Lung (tissue), 12 donors: ENCODE results near the gene P2RY6. TPM values are rescaled to one million over a fixed set of nuclear protein-coding genes. Genes with fewer than 3 reads are reported as not detected.
A peak's percentile ranks its signal among the peaks of the same experiment; 100 is the strongest.

Source experiments
- ATAC-seq: fragments of 200-7000 bp; cut with Tn5 transposase; one replicate; pipeline ENCODE4 v1.9.1; 2020; ENCODE audit warnings: moderate number of reproducible peaks; ENCODE audit not compliant: insufficient read depth, low FRiP score
- DNase-seq, 3 donors: peaks; one replicate each; pipeline ENCODE4 v3.0.0-alpha.2; 2013 to 2017
- H3K27ac ChIP-seq, 2 donors: one replicate each; pipeline ENCODE4 v1.5.1; 2013; ENCODE audit warnings: mild to moderate bottlenecking in 2 of 2, moderate library complexity in 2 of 2, control low read depth in 1 of 2, inconsistent platforms in 1 of 2, low read depth in 1 of 2, low read length in 1 of 2
- H3K27me3 ChIP-seq, 3 donors: one replicate each; pipeline ENCODE4 v1.5.1; 2013; ENCODE audit warnings: low read length in 2 of 3; ENCODE audit not compliant: control insufficient read depth in 3 of 3, insufficient read depth in 3 of 3
- H3K36me3 ChIP-seq, 4 donors: one replicate each; pipeline ENCODE4 v1.5.1; 2013; ENCODE audit warnings: low read length in 4 of 4, mild to moderate bottlenecking in 1 of 4, moderate library complexity in 1 of 4; ENCODE audit not compliant: control insufficient read depth in 4 of 4, insufficient read depth in 4 of 4
- H3K4me1 ChIP-seq, 5 donors: one replicate each; pipeline ENCODE4 v1.5.1; 2013; ENCODE audit warnings: low read length in 5 of 5, mild to moderate bottlenecking in 2 of 5, moderate library complexity in 1 of 5; ENCODE audit not compliant: control insufficient read depth in 5 of 5, insufficient read depth in 5 of 5
- H3K4me3 ChIP-seq: one replicate; pipeline ENCODE4 v1.5.1; 2013; ENCODE audit warnings: mild to moderate bottlenecking, control low read depth, moderate library complexity
- H3K9ac ChIP-seq, 2 donors: one replicate each; pipeline ENCODE4 v1.5.1; 2013; ENCODE audit warnings: low read length in 2 of 2, control low read depth in 1 of 2; ENCODE audit not compliant: insufficient read depth in 1 of 2
- H3K9me3 ChIP-seq, 4 donors: one replicate each; pipeline ENCODE4 v1.5.1; 2013; ENCODE audit warnings: low read length in 3 of 4, mild to moderate bottlenecking in 1 of 4, moderate library complexity in 1 of 4; ENCODE audit not compliant: control insufficient read depth in 4 of 4, insufficient read depth in 3 of 4
- WGBS, 2 donors: extraction: QIAGEN DNeasy Blood & Tissue Kit; methylation state at CpG; one replicate each; pipeline ENCODE4 v1.1.7; 2013; 5-methylcytosine and 5-hydroxymethylcytosine counted together
- polyA plus RNA-seq, 2 donors: library from polyadenylated mRNA; stranded (reverse); fragments of 200-250 nt; gene quantifications; one replicate each; pipeline ENCODE4 v1.2.1, GENCODE V29; 2013
- total RNA-seq, 2 donors: library from RNA; depleted of rRNA in 1 of 2; stranded (reverse); fragments of >200 nt in 1 of 2; gene quantifications; one replicate each; pipeline ENCODE4 v1.2.1, GENCODE V29; 2014 to 2021
- TF ChIP-seq, protein P1 (sequence below): IDR thresholded peaks from 2 replicates; pipeline ENCODE4 v1.5.1; 2012; ENCODE audit warnings: mild to moderate bottlenecking; ENCODE audit errors: control extremely low read depth, extremely low read depth
- donor health status: control.
- donor health status: control.
- donor health status: Bipolar disorder and iron deficiency.
- donor health status: healthy.
- donor health status: DM: yes; HTN: yes; CAD: no.

The P2RY6 gene
- total and polyA plus RNA-seq, 4 donors = 3.0 to 13.0 (median 3.6) TPM

DNA sequence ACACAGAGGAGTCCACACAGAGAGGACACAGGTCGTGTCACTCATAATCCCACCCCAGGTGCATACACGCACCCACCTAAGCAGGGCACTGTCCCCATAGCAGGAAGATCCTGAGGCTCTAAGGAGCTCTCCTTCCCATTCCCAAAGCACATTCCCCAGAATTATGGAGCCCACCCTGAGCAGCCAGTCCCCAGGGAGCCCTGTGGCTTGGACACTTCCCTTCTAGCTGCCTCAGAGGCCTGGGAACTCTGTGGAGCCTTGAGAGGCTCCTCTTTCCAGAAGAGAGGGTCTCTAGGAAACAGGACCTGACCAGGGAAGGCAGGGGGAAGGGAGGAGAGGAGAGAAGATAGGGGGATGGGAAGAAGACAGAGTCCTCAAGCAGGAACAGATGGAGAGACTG lies 65.7 kb downstream of the P2RY6 start:
- TF ChIP-seq, protein P1, sequence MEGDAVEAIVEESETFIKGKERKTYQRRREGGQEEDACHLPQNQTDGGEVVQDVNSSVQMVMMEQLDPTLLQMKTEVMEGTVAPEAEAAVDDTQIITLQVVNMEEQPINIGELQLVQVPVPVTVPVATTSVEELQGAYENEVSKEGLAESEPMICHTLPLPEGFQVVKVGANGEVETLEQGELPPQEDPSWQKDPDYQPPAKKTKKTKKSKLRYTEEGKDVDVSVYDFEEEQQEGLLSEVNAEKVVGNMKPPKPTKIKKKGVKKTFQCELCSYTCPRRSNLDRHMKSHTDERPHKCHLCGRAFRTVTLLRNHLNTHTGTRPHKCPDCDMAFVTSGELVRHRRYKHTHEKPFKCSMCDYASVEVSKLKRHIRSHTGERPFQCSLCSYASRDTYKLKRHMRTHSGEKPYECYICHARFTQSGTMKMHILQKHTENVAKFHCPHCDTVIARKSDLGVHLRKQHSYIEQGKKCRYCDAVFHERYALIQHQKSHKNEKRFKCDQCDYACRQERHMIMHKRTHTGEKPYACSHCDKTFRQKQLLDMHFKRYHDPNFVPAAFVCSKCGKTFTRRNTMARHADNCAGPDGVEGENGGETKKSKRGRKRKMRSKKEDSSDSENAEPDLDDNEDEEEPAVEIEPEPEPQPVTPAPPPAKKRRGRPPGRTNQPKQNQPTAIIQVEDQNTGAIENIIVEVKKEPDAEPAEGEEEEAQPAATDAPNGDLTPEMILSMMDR = no peak
- H3K27me3 ChIP-seq = no peaks in the 10 kb centered on the region
- no peaks in the 10 kb centered on the region for H3K9me3 ChIP-seq
- no peak overlapping the region for H3K4me3 ChIP-seq
- DNase-seq (no peak), ATAC-seq (no peak)
- WGBS, 2 donors = 88 to 98% methylated on average over 2 of the region's 2 CpGs
- no peak overlapping the region for H3K27ac ChIP-seq
- H3K36me3 ChIP-seq = peaks cover 0 to 8% (median 2%) of the 10 kb centered on the region in 4 donors
- H3K4me1 ChIP-seq = peaks cover 12 to 33% (median 21%) of the 10 kb centered on the region in 5 donors
- H3K9ac ChIP-seq = no peak overlapping the region

DNA sequence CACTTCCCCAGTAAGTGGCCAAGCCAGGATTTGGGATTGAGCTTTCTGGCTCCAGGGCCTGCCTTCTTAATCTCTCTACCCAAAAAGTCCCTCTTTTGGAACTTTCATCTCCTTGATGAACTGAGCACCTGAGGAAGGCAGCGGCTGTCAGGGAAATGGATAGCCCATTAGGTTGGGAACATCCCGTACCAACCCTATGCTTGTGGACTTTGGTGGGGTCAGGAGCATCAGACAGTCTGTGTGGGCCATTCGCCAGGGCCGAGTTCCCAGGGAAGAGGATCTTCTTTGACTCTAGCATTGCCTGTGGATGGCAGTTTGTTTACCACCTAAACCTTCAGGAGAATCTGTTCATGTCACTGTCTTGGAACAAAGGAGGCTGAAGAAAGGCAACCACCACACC lies 66.1 kb downstream of the P2RY6 start:
- DNase-seq (no peak), ATAC-seq (no peak)
- no peaks in the 10 kb centered on the region for H3K9me3 ChIP-seq
- 83 to 94% methylated on average over 4 of the region's 4 CpGs for WGBS, 2 donors
- H3K4me1 ChIP-seq = peaks cover 11 to 32% (median 18%) of the 10 kb centered on the region in 5 donors
- H3K36me3 ChIP-seq = peaks cover 0 to 8% (median 2%) of the 10 kb centered on the region in 4 donors
- TF ChIP-seq, protein P1 = no peak
- H3K27ac ChIP-seq = no peak overlapping the region
- H3K9ac ChIP-seq = no peak overlapping the region
- H3K27me3 ChIP-seq = no peaks in the 10 kb centered on the region
- H3K4me3 ChIP-seq = no peak overlapping the region

DNA sequence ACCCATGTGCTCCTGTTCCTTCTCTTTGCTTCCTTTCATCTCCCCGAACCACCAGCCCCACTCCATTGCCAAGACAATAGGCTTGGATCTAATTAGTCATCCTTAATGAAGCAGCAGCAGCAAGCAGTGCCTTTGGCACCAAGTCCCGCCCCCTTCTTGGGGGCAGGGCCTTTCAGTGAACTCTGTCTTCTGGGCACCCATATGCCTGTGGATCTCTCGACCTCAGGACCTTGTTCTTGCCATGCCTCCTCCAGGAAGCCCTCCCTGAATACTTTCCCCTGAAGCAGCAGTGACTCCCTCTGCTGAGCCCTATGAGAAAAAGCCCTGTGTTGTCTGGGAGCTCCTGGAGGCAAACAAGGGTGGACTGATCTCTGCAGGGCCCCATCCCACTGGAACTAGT lies 68.0 kb downstream of the P2RY6 start:
- ATAC-seq = no peak
- Histone ChIP-seq H3K27me3 (no peaks in the 10 kb centered on the region), H3K4me1 (peaks cover under 1 to 21% (median 11%) of the 10 kb centered on the region in 5 donors), H3K36me3 (peaks cover 0 to 8% (median 2%) of the 10 kb centered on the region in 4 donors), H3K4me3 (no peak overlapping the region), H3K9ac (no peak overlapping the region), H3K27ac (no peak overlapping the region), H3K9me3 (no peaks in the 10 kb centered on the region)
- 66 to 71% methylated on average over 3 of the region's 3 CpGs for WGBS, 2 donors
- DNase-seq = no peak
- TF ChIP-seq, protein P1 = no peak

DNA sequence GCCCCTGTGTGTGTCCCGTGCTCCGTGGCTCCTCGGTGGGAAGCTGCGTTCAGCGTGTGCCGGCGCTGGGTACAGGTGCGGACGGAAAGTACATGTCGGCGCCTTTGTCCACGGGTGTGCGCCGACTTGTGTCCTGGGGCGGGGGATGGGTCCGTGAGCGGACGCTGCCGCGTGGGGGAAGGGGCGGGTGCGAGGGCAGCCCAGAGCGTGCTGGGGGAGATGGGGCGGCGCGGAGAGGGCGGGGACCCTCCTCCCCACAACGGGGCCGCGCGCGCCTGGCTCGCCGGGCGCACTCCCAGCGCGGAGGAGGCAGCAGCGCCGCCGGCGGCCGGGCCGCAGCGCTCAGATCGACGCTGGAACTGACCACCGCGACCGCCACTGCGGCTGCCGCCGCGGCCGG lies 70.5 kb downstream of the P2RY6 start:
- H3K4me3 ChIP-seq = no peak overlapping the region
- DNase-seq (peak in 2 of 3 donors; percentile 40 to 46), ATAC-seq (no peak)
- no peak overlapping the region for H3K9ac ChIP-seq
- H3K9me3 ChIP-seq = no peaks in the 10 kb centered on the region
- peaks cover 0 to 2% (median under 1%) of the 10 kb centered on the region in 4 donors for H3K36me3 ChIP-seq
- WGBS, 2 donors = 54 to 76% methylated on average over 54 of the region's 54 CpGs
- TF ChIP-seq, protein P1 = no peak
- H3K27me3 ChIP-seq = no peaks in the 10 kb centered on the region
- H3K27ac ChIP-seq = no peak overlapping the region
- H3K4me1 ChIP-seq = peaks cover 0 to 16% (median 6%) of the 10 kb centered on the region in 5 donors
